H1 (cell line): ENCODE data around the gene BCL2L11.

Experiments used
- CBX8 ChIP-seq: fragments of 300-800, 300-1000 bp; sonication (generic); IDR thresholded peaks from 2 replicates; pipeline ENCODE4 v1.7.1; 2016; ENCODE audit warnings: low read depth, low read length, borderline replicate concordance
- CTBP2 ChIP-seq: IDR thresholded peaks from 2 replicates; pipeline ENCODE4 v1.7.0; 2011; ENCODE audit warnings: borderline replicate concordance, mild to moderate bottlenecking, moderate library complexity, mixed read lengths, low read length; ENCODE audit not compliant: insufficient read depth, insufficient read length
- CTCF ChIP-seq, 3 experiments: IDR thresholded peaks; 1 replicate in 2 of 3; 2 replicates in 1 of 3; pipeline versions ENCODE4 v1.5.1 to v1.6.1; 2011; ENCODE audit warnings: low read length in 3 of 3, mild to moderate bottlenecking in 3 of 3, inconsistent platforms in 2 of 3, low read depth in 1 of 3, moderate library complexity in 1 of 3; ENCODE audit not compliant: insufficient read depth in 1 of 3; ENCODE audit errors: control extremely low read depth in 1 of 3
- POLR2AphosphoS5 ChIP-seq: IDR thresholded peaks from 2 replicates; pipeline ENCODE4 v1.6.1; 2011; ENCODE audit warnings: low read depth, low read length
- ZNF274 ChIP-seq: IDR thresholded peaks from 2 replicates; pipeline ENCODE4 v1.7.0; 2012; ENCODE audit warnings: low read length, borderline replicate concordance; ENCODE audit errors: extremely low read depth

DNA sequence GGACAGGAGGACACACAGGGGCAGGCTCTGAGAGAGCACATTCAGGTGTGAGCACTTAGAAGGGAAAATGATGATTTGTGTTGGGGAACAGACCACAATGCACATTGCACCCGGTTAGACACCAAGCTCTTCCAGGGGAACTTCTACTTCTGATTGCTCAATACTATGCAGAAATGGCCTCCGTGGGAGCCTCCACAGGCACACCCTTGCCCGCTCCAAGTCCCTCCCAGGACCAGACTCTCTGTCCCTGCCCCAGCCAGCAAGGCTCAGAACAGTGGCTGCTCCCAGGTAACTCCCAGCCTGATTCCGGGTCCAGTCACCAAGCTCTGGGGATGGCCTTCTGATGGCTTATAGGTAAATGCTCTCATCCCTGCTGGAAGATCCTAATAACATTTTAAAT lies 56.2 kb downstream of the BCL2L11 start:
- no peak for TF ChIP-seq CTBP2
- TF ChIP-seq POLR2AphosphoS5, result no peak
- no peak for TF ChIP-seq ZNF274
- TF ChIP-seq CBX8, result no peak
- no peak for TF ChIP-seq CTCF (IDR thresholded peaks at IDR 0.05; ENCODE audit: control extremely low read depth in 1 of 3, insufficient read depth in 1 of 3, low read depth in 1 of 3, low read length in 3 of 3)
